ENCODE data around the gene MSMB. TPM values are rescaled to one million over a fixed set of nuclear protein-coding genes. Genes with fewer than 3 reads are reported as not detected.
"Not testable (repeated sequence)": the region's sequence is repeated elsewhere in the genome, so short reads cannot be mapped to it uniquely, and the experiment has no call there.

MSMB gene
- polyA plus RNA-seq, 1 of the 3 experiments (the other 2 are of a cell fraction), result not detected

DNA sequence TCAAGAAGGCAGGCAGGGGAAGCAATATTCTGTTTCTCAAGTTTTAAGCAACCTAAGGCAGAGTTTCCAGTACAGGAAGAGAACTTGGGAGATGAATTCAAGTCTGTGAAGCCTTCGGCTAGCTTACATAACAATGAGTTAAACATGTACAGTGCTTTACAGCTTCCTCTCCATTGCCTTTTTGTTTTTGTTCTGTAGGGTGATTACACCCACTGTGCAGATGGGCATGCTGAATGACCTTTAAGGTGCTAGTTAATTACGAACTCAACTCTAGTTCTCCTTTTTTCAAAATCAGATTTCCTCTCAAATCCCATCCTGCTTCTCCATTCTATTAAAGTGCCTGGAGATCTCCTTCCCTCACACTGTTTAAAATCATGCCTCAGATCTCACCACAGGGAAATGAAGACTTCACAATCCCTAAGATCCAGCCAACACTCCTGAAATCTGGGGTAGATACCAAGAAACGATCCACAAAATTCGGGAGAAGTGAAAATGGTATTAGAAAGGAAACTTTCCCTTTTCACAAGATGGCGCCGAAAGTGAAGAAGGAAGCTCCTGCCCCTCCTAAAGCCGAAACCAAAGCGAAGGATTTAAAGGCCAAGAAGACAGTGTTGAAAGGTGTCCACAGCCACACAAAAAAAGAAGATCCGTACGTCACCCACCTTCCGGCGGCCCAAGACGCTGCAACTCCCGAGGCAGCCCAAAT is 16.8 kb upstream of the MSMB start:
- Histone ChIP-seq H4K20me1 (ENCODE audit: insufficient read depth) (no peaks in the 10 kb centered on the region), H3K4me3 (ENCODE audit: low read depth in 2 of 2, low read length in 1 of 2) (no peak overlapping the region), H3F3A (replicated peaks; ENCODE audit: insufficient read depth) (no peaks in the 10 kb centered on the region), H3K27me3 (ENCODE audit: insufficient read depth) (no peaks in the 10 kb centered on the region), H3K27ac (ENCODE audit: low read depth in 2 of 2, low read length in 1 of 2) (no peak overlapping the region), H2AFZ (ENCODE audit: low read depth) (no peak overlapping the region), H3K9me2 (no peaks in the 10 kb centered on the region), H3K4me1 (ENCODE audit: control insufficient read depth in 1 of 2, insufficient read depth in 2 of 2, low read depth in 1 of 2, low read length in 1 of 2) (no peaks in the 10 kb centered on the region), H3K9me3 (no peaks in the 10 kb centered on the region), H3K4me2 (no peak overlapping the region), H3K79me2 (ENCODE audit: insufficient read depth) (no peaks in the 10 kb centered on the region), H3K36me3 (replicated peaks in 1 of 2; ENCODE audit: control insufficient read depth in 1 of 2, insufficient read depth in 2 of 2, low read length in 1 of 2) (no peaks in the 10 kb centered on the region), H3K9ac (no peak overlapping the region)
- 82% methylated on average over 14 of the region's 14 CpGs for WGBS (ENCODE audit: low lambda C conversion rate)
- CTCF ChIA-PET, result no interaction called here
- DNase-seq, result no peak
- POLR2A ChIA-PET, result no interaction called here
- no peak for TF ChIP-seq MXI1 (IDR thresholded peaks at IDR 0.05; ENCODE audit: low read depth, low read length)

GRCh38 chr10:46060706-46061105 is 14.6 kb upstream of the MSMB start:
- Histone ChIP-seq H2AFZ (ENCODE audit: low read depth) (no peak overlapping the region), H3F3A (replicated peaks; ENCODE audit: insufficient read depth) (no peaks in the 10 kb centered on the region), H3K27ac (ENCODE audit: low read depth in 2 of 2, low read length in 1 of 2) (no peak overlapping the region), H3K4me3 (ENCODE audit: low read depth in 2 of 2, low read length in 1 of 2) (no peak overlapping the region), H3K9me3 (no peaks in the 10 kb centered on the region; the same call in 1 of the 2 replicates), H3K9ac (no peak overlapping the region), H4K20me1 (ENCODE audit: insufficient read depth) (no peaks in the 10 kb centered on the region), H3K4me2 (no peak overlapping the region), H3K36me3 (replicated peaks in 1 of 2; ENCODE audit: control insufficient read depth in 1 of 2, insufficient read depth in 2 of 2, low read length in 1 of 2) (no peaks in the 10 kb centered on the region), H3K9me2 (no peaks in the 10 kb centered on the region), H3K27me3 (ENCODE audit: insufficient read depth) (no peaks in the 10 kb centered on the region), H3K79me2 (ENCODE audit: insufficient read depth) (no peaks in the 10 kb centered on the region), H3K4me1 (ENCODE audit: control insufficient read depth in 1 of 2, insufficient read depth in 2 of 2, low read depth in 1 of 2, low read length in 1 of 2) (no peaks in the 10 kb centered on the region)
- 27% methylated on average over 3 of the region's 3 CpGs for WGBS (ENCODE audit: low lambda C conversion rate)
- TF ChIP-seq RFX5 (IDR thresholded peaks at IDR 0.05; ENCODE audit: low read length) (no peak), CHD2 (IDR thresholded peaks at IDR 0.05; ENCODE audit: low read length, partially characterized antibody) (no peak), SMC3 (IDR thresholded peaks at IDR 0.05; ENCODE audit: low read depth, low read length) (no peak), USF1 (IDR thresholded peaks at IDR 0.05; ENCODE audit: borderline replicate concordance, low read depth) (no peak), JUND (IDR thresholded peaks at IDR 0.05) (no peak), RAD21 (IDR thresholded peaks at IDR 0.05; ENCODE audit: low read length) (no peak), RCOR1 (IDR thresholded peaks at IDR 0.05; ENCODE audit: low read length) (no peak), YY1 (IDR thresholded peaks at IDR 0.05; ENCODE audit: low read depth) (no peak), NFIC (IDR thresholded peaks at IDR 0.05; ENCODE audit: borderline replicate concordance) (no peak), EP300 (IDR thresholded peaks at IDR 0.05; ENCODE audit: borderline replicate concordance in 1 of 2, low read depth in 1 of 2, low read length in 1 of 2) (no peak), SIN3A (IDR thresholded peaks at IDR 0.05; ENCODE audit: borderline replicate concordance, low read depth, low read length) (no peak), RXRA (IDR thresholded peaks at IDR 0.05; ENCODE audit: borderline replicate concordance, low read depth) (no peak), MEF2A (IDR thresholded peaks at IDR 0.05; ENCODE audit: borderline replicate concordance, low read depth) (no peak), NRF1 (IDR thresholded peaks at IDR 0.05; ENCODE audit: low read depth, low read length) (no peak)
- TF ChIP-seq, protein P1, sequence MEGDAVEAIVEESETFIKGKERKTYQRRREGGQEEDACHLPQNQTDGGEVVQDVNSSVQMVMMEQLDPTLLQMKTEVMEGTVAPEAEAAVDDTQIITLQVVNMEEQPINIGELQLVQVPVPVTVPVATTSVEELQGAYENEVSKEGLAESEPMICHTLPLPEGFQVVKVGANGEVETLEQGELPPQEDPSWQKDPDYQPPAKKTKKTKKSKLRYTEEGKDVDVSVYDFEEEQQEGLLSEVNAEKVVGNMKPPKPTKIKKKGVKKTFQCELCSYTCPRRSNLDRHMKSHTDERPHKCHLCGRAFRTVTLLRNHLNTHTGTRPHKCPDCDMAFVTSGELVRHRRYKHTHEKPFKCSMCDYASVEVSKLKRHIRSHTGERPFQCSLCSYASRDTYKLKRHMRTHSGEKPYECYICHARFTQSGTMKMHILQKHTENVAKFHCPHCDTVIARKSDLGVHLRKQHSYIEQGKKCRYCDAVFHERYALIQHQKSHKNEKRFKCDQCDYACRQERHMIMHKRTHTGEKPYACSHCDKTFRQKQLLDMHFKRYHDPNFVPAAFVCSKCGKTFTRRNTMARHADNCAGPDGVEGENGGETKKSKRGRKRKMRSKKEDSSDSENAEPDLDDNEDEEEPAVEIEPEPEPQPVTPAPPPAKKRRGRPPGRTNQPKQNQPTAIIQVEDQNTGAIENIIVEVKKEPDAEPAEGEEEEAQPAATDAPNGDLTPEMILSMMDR (IDR thresholded peaks at IDR 0.05), result no peak
- TF ChIP-seq, protein P2, sequence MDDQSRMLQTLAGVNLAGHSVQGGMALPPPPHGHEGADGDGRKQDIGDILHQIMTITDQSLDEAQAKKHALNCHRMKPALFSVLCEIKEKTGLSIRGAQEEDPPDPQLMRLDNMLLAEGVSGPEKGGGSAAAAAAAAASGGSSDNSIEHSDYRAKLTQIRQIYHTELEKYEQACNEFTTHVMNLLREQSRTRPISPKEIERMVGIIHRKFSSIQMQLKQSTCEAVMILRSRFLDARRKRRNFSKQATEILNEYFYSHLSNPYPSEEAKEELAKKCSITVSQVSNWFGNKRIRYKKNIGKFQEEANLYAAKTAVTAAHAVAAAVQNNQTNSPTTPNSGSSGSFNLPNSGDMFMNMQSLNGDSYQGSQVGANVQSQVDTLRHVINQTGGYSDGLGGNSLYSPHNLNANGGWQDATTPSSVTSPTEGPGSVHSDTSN (IDR thresholded peaks at IDR 0.05), result no peak
- DNase-seq, result no peak
- ChIA-PET CTCF (no interaction called here), POLR2A (no interaction called here)

DNA sequence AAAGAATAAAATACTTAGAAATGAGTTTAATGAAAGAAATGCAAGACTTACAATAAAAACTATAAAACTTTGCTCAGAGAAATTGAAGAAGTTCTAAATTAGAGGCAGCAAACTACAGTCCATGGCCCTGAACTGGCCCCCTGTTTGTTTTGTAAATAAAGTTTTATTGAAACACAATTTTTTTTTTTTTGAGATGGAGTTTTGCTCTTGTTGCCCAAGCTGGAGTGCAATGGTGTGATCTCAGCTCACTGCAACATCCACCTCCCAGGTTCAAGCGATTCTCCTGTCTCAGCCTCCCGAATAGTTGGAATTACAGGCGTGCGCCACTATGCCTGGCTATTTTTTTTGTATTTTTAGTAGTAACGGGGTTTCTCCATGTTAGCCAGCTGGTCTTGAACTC is 11.9 kb upstream of the MSMB start:
- H3F3A ChIP-seq (replicated peaks; ENCODE audit: insufficient read depth); H3K4me1 ChIP-seq (ENCODE audit: control insufficient read depth in 1 of 2, insufficient read depth in 2 of 2, low read depth in 1 of 2, low read length in 1 of 2); H3K4me3 ChIP-seq (ENCODE audit: low read depth in 2 of 2, low read length in 1 of 2); POLR2A ChIA-PET; H3K27me3 ChIP-seq (ENCODE audit: insufficient read depth); H4K20me1 ChIP-seq (ENCODE audit: insufficient read depth); DNase-seq; H3K4me2 ChIP-seq; H3K79me2 ChIP-seq (ENCODE audit: insufficient read depth); H3K27ac ChIP-seq (ENCODE audit: low read depth in 2 of 2, low read length in 1 of 2); H3K36me3 ChIP-seq (replicated peaks in 1 of 2; ENCODE audit: control insufficient read depth in 1 of 2, insufficient read depth in 2 of 2, low read length in 1 of 2); H3K9me3 ChIP-seq; H3K9me2 ChIP-seq; CTCF ChIA-PET; H3K9ac ChIP-seq; H2AFZ ChIP-seq (ENCODE audit: low read depth): not testable (repeated sequence)
- WGBS (ENCODE audit: low lambda C conversion rate), result 80% methylated on average over 5 of the region's 5 CpGs
